Peyer's patch (tissue), 4 donors: ENCODE results near the gene MMP24OS.

Source experiments
- CTCF ChIP-seq, 6 experiments: fragments of 450-650 bp in 4 of 6; fragments of 200-600 bp in 2 of 6; sonication (generic) in 1 of 6; IDR thresholded peaks; one replicate each; pipeline ENCODE4 v1.5.1; 2017 to 2019; ENCODE audit warnings: antibody characterized with exemption in 6 of 6, mild to moderate bottlenecking in 3 of 6, moderate library complexity in 1 of 6
- POLR2A ChIP-seq, 2 donors: fragments of 450-650 bp; IDR thresholded peaks; one replicate each; pipeline ENCODE4 v1.5.1; 2017; ENCODE audit warnings: antibody characterized with exemption in 2 of 2, mild to moderate bottlenecking in 2 of 2, moderate library complexity in 2 of 2

- TF ChIP-seq CTCF (IDR thresholded peaks at IDR 0.05) (no peak), POLR2A (IDR thresholded peaks at IDR 0.05) (no peak)
Observed at GRCh38 chr20:35291654-35292503, 14.0 kb upstream of the MMP24OS start, which contains the start of gene FAM83C.
